Endometrial microvascular endothelial cells (primary cell): ENCODE data around the gene PRUNE1. TPM values are rescaled to one million over a fixed set of nuclear protein-coding genes. Genes with fewer than 3 reads are reported as not detected.

Experiments used
- in situ Hi-C: cut with HindIII; loops from 2 replicates; pipeline ENCODE4 v1.10.0; 2017; ENCODE audit warnings: low sequenced_read_pairs, low pct_unique_long_range_greater_than_20kb; ENCODE audit errors: inconsistent ontology term
- total RNA-seq: library from RNA; depleted of rRNA; stranded (reverse); fragments of >200 nt; gene quantifications from one replicate; pipeline ENCODE4 v1.2.3, GENCODE V29; 2015; ENCODE audit errors: inconsistent ontology term

Gene PRUNE1
- total RNA-seq, 1 donor from 2014 or later = 6.3 TPM

DNA sequence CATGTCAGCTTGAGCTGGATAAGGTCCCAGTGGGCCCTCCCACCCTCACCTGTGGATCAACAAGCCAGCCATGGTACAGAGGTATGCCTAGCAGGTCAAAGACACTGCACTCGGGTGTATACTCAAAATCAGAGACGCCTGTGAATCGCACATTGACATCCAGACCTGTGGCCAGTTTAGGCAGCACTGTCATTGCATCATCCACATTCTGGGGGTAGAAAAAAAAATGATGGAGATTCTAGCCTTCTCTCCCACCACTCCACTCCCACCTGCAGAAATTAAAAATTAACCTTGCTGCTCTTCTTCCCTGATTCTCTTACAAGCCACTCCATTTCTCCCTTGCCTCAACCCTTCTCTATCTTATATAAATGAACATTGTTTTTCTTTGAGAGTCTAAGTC, 7.8 kb upstream of the PRUNE1 start:
- in situ Hi-C loops = no loop called here

DNA sequence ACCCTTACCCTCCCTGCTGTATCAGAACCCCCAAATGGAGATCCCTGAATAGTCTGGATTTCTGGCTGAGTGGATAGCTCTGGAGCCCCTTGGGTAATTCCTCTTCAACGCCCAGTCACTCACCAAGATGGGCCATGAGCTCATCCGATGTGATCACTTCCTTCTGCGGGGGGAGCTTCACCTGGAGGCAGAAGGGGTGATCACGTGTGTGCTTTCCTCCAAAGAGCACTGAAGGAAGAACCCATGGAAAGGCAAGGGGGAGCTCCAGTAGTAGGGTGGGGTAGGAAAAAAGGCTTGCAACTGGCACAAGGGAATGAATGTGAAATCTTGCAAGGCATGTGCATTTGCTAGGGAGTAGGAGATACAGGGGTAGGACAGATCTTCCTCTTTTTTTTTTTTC, 6.6 kb upstream of the PRUNE1 start:
- in situ Hi-C loops = no loop called here

GRCh38 chr1:151002051-151002450, 6.2 kb upstream of the PRUNE1 start:
- in situ Hi-C loops = no loop called here

DNA sequence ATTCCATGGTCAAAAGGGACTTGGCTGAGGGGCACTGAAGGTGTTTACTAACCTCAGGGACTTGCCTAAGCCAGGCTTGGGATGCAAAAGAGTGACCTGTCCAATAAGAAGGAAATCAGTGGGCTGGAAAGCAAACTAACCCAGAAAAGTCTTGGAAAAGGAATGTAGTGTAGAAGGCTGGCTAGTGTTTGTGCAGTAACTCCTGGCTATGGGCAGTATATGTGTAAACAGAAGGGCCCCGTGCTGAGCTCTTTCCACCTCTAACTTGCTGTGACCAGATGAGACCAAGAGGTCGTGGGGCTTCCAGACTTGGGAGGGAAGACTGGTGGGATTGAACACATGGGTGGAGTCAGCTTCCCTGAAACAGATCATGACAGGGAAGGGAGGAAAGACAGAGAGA, 5.6 kb upstream of the PRUNE1 start:
- in situ Hi-C loops = no loop called here

DNA sequence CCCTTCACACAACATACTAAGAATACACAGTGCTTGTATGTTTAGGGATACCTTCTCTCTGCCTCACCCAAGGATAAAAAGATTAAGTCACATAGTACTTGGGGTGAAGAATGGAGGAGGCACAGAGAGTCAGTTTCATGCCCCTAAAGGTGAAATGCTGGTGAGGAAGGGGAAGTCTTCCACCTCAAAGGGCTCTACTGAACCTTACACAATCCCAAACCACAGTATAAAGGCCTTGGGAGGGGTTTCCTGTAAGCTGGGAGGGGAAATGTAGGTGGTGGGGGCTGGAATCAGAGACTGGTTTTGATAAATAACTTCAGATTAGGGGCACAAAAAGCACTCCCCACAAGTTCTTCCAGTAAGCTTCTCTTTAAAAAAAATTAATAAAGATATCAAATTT, 5.1 kb upstream of the PRUNE1 start:
- in situ Hi-C loops = no loop called here

- in situ Hi-C loops = no loop called here
These were observed 2.4 kb upstream of the PRUNE1 start for GRCh38 chr1:151005729-151006319.

GRCh38 chr1:151006327-151007052, 1.8 kb upstream of the PRUNE1 start, which contains the start of gene MINDY1:
TSS of gene MINDY1 (minus strand) at chr1:151006902. CDS start at chr1:151002617, 4,285 bp downstream.
- in situ Hi-C loops = no loop called here

DNA sequence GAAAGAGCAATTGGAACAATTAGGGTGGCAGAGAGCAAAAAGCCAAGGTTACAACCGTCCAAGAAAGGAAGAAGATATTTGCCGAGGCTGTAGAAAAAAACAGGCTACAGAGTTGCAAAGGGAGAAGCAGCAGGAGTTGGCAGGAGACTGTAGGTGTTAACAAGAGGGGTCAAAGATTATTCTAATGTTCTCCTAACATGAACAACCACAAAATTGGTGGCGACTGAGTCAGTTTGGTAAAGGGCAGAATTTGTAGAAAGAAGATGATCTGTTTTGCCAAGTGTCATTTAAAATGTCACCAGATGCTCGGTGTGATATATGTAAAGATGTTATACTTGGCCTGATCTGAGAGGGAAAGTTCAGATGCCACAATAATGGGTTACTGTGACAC, 401 bp upstream of the PRUNE1 start:
- in situ Hi-C loops = no loop called here

DNA sequence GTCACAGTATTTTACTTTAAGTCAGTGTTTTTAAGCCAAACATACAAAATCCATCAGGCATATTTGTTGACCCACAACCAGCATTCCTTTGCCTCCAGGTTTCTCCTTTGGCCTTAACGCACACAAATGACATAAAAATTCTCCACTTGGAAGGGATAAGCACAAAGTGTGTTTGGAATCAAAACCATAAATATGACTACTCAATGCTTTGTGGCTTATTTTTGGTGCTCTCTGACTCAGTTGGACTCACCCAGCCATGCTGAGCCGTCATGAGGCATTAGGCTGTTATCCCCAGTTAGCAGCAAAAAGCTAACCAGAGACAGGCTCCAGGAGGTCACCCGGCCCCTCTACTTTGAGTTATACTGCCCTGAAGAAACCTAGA, 948 bp downstream of the PRUNE1 start:
- in situ Hi-C loops = no loop called here

DNA sequence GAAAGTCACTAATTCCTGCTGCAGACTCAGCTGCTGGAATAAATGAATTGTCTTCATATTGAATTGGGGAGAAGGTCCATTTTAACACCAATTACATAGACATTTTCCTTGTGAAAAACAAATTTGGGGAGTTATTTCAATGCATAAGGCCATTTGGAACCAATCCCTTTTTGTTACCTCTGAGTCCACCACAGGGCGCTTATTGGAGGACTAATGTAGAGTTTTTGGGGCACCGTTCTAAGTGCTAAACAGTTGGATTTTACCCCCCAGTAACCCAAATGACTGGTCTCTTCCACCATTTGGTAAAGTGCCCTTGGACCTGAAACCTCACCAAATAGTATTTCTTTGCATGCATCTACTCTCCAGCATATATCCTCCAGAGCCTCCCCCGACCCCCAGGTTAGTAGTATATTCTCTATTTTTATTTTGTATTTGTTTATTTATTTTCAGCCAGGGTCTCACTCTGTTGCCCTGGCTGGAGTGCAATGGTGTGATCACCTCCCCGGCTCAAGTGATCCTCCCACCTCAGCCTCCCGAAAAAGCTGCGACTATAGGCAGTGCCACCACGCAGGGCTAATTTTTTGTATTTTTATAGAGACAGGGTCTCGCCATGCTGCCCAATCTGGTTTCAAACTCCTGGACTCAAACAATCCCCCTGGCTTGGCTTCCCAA, 1.6 kb downstream of the PRUNE1 start:
- in situ Hi-C loops = no loop called here

- in situ Hi-C loops = no loop called here
These were observed 2.1 kb downstream of the PRUNE1 start for GRCh38 chr1:151010346-151010726.

GRCh38 chr1:151011154-151011850, 3.1 kb downstream of the PRUNE1 start:
- in situ Hi-C loops = no loop called here

- in situ Hi-C loops = no loop called here
These were observed 4.6 kb downstream of the PRUNE1 start for GRCh38 chr1:151012684-151013471.

GRCh38 chr1:151013518-151013917, 5.3 kb downstream of the PRUNE1 start:
- in situ Hi-C loops = no loop called here

DNA sequence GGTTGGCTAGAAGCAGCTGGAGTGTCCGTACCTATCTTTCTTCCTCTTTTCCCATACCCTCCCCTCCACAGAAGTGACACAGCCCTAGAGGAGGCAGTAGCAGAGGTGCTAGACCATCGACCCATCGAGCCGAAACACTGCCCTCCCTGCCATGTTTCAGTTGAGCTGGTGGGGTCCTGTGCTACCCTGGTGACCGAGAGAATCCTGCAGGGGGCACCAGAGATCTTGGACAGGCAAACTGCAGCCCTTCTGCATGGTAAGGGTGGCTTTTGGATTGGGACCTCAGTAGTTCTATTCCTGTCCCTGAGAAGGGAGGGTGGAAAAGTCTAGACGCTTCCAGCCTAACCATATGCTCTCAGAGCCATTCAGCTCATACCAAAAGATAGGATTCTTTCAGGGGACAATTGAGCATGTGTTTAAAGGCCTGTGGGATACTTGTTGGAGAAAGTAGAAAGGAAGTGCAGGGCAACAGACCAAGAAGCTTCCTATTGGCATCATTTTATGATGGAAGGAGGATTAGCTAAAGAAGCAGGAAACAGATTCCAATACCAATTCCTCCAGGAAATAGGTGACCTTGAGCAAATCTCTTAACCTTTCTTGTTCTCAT, 16.4 kb downstream of the PRUNE1 start:
- in situ Hi-C loops = no loop called here

- in situ Hi-C loops = no loop called here
These were observed 18.2 kb downstream of the PRUNE1 start for GRCh38 chr1:151026460-151026859.

- in situ Hi-C loops = no loop called here
These were observed 23.9 kb downstream of the PRUNE1 start for GRCh38 chr1:151032164-151032563.

- in situ Hi-C loops = no loop called here
These were observed 26.9 kb downstream of the PRUNE1 start for GRCh38 chr1:151035167-151035566.

DNA sequence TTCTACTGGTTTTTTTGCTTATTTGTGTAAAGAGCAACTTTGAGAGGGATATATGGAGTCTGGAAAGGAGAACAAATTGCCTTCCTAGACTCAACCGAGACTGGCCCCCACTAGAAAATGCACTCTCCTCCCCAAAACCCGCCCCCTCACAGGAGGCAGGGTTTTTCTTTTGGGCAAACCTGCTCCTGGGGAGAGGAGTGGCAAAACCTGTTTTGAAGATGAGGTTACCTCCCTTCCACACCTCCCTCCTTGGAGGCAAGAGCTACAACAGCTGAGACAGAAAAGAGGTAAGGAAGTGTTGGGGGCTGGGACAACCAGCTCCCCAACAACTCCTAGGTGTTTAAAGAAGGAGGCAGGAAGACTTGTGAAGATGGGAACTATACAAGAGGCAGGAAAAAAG, 28.1 kb downstream of the PRUNE1 start, which contains the start of gene BNIPL:
BNIPL (plus strand) TSS at position 231 of the 400 bp plus-strand sequence; CDS start at position 371, 140 bp downstream.
- in situ Hi-C loops = no loop called here
